D341Med (cell line): Measurements from ENCODE around the gene GABRR2.
A peak's percentile ranks its signal among the peaks of the same experiment; 100 is the strongest.

Experiments used
- DNase-seq: peaks from one replicate; pipeline ENCODE4 v3.0.0; 2012; ENCODE audit warnings: low spot score

GABRR2 gene

GRCh38 chr6:89290401-89291155 is 24.5 kb downstream of the GABRR2 start:
- no peak for DNase-seq

GRCh38 chr6:89289710-89290109 is 25.4 kb downstream of the GABRR2 start:
- DNase-seq = no peak

- no peak for DNase-seq
These were observed 27.6 kb downstream of the GABRR2 start for GRCh38 chr6:89287351-89288028.

GRCh38 chr6:89286516-89286915 is 28.6 kb downstream of the GABRR2 start:
- DNase-seq = no peak

GRCh38 chr6:89284963-89285735 is 29.9 kb downstream of the GABRR2 start:
- DNase-seq = no peak

GRCh38 chr6:89284081-89284480 is 31.0 kb downstream of the GABRR2 start:
- no peak for DNase-seq

GRCh38 chr6:89282749-89283148 is 32.4 kb downstream of the GABRR2 start:
- DNase-seq = peak; percentile 9

GRCh38 chr6:89281779-89282246 is 33.3 kb downstream of the GABRR2 start:
- peak; percentile 76 for DNase-seq

GRCh38 chr6:89278956-89279355 is 36.1 kb downstream of the GABRR2 start:
- DNase-seq = no peak

GRCh38 chr6:89275900-89276299 is 39.2 kb downstream of the GABRR2 start:
- no peak for DNase-seq

- DNase-seq = no peak
These were observed 41.3 kb downstream of the GABRR2 start for GRCh38 chr6:89273816-89274215.

GRCh38 chr6:89272596-89272995 is 42.5 kb downstream of the GABRR2 start:
- no peak for DNase-seq

GRCh38 chr6:89270951-89271721 is 44.0 kb downstream of the GABRR2 start:
- DNase-seq = no peak

- no peak for DNase-seq
These were observed 45.1 kb downstream of the GABRR2 start for GRCh38 chr6:89269981-89270380.

- DNase-seq = no peak
These were observed 45.8 kb downstream of the GABRR2 start for GRCh38 chr6:89269252-89269651.

GRCh38 chr6:89268776-89269175 is 46.3 kb downstream of the GABRR2 start:
- DNase-seq = no peak

- no peak for DNase-seq
These were observed 47.2 kb downstream of the GABRR2 start for GRCh38 chr6:89267918-89268317.

- no peak for DNase-seq
These were observed 50.8 kb downstream of the GABRR2 start for GRCh38 chr6:89264296-89264695.

- no peak for DNase-seq
These were observed 54.3 kb downstream of the GABRR2 start for GRCh38 chr6:89260832-89261231.

GRCh38 chr6:89260310-89260709 is 54.8 kb downstream of the GABRR2 start:
- peak; percentile 47 for DNase-seq

GRCh38 chr6:89258912-89259311 is 56.2 kb downstream of the GABRR2 start:
- DNase-seq = no peak

GRCh38 chr6:89257781-89258180 is 57.3 kb downstream of the GABRR2 start:
- no peak for DNase-seq
